Stimulated activated CD4-positive, alpha-beta T cell treated with anti-CD3 and anti-CD28 coated beads, Interleukin-4, amount 100 ng/mL, for 1 hour (primary cell): ENCODE measurements around the gene CLUH.

Experiments
- DNase-seq: peaks from one replicate; pipeline ENCODE4 v3.0.0-alpha.2; 2020

CLUH gene, protein sequence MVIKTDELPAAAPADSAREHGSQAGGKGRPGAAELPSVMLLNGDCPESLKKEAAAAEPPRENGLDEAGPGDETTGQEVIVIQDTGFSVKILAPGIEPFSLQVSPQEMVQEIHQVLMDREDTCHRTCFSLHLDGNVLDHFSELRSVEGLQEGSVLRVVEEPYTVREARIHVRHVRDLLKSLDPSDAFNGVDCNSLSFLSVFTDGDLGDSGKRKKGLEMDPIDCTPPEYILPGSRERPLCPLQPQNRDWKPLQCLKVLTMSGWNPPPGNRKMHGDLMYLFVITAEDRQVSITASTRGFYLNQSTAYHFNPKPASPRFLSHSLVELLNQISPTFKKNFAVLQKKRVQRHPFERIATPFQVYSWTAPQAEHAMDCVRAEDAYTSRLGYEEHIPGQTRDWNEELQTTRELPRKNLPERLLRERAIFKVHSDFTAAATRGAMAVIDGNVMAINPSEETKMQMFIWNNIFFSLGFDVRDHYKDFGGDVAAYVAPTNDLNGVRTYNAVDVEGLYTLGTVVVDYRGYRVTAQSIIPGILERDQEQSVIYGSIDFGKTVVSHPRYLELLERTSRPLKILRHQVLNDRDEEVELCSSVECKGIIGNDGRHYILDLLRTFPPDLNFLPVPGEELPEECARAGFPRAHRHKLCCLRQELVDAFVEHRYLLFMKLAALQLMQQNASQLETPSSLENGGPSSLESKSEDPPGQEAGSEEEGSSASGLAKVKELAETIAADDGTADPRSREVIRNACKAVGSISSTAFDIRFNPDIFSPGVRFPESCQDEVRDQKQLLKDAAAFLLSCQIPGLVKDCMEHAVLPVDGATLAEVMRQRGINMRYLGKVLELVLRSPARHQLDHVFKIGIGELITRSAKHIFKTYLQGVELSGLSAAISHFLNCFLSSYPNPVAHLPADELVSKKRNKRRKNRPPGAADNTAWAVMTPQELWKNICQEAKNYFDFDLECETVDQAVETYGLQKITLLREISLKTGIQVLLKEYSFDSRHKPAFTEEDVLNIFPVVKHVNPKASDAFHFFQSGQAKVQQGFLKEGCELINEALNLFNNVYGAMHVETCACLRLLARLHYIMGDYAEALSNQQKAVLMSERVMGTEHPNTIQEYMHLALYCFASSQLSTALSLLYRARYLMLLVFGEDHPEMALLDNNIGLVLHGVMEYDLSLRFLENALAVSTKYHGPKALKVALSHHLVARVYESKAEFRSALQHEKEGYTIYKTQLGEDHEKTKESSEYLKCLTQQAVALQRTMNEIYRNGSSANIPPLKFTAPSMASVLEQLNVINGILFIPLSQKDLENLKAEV (N-terminal part only)

DNA sequence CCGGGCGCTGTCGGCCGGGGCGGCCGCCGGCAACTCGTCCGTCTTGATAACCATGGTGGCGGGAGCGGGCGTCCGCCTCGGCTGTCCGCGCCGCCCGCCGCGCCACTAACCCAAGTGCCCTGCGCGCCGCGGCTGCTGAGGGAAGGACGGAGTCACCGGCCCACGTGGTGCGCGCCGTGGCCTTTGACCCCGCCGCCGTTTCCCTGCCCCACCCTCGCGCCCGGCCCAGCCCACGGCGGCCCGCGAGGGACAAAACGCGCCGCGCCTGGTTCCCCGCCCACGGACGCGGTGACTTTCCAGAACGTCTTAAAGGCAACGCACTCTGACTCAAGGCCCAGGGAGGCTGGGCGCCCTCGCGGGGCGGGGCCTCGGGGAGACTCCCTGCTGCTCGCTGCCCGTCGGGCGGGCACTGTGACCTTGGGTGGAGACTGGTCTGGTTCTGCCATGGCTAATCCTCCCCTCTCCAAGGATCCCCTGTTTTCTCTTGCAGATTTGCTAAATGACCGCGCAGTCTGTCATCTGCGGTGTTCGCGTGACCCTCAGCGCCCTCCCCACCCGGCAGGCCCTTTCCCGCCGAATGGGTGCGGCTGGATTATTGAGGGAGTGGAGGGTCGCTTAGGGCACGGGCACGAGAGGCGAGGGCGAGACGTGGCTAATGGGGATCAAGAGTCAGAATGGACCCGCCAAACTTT, at the start of gene CLUH:
TSS of gene CLUH (minus strand) at position 157 of the 692 bp plus-strand sequence. CDS start at position 54, 103 bp downstream.
- peak; percentile 99 for DNase-seq

DNA sequence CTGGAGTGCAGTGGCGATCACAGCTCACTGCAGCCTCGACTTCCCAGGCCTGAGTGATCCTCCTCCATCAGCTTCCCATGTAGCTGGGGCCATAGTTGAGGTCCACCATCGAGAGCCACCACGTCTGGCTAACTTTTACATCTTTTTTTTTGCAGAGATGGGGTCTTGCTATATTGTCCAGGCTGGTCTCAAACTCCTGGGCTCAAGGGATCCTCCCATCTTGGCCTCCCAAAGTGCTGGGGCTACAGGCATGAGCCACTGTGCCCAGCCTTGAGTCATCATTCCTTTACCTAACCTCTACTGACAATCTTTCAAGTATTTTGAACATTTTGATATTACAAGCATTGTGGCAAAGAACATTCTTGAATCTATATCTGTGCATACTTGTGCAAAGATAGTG, 47.3 kb upstream of the CLUH start:
- DNase-seq = no peak

DNA sequence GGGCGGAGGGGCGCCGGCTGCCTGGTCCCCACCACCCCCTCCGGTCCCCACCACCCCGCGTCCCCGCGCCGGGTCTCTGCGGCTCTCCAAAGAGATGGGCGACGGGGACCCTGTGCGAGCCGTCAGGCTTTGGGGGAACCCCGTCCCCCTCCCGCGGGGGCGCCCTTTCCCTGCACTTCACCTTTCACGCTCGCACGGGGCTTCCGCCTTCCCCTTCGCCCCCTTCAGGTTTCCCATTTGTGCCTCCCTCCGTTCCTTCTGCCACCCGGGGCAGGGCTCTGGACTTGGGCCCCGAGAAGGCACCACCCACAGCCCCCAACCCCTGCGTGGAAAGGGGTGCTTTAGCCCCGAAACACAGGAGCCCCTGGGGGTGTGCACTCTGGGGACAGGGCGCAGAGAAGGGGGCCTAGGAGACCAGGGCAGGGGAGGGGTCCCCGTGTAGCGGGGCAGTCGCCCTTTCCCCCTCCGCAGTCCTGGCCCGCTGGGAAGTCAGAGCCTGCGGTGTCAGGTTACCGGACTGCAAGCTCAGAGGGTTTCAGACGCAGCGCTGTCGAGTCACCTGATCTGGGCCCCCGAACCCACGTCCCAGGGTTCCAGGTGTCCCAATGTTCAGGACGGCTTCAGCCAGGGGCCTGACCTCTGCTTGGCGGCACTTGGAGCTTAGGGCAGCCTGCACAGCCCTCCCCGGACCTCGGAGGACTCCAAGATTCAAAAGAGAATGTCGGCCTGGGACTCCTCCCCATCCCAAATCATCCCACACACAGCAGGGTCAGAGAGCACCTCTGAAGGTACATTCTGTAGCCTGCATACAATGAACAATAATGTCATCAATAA, 44.5 kb upstream of the CLUH start:
- DNase-seq = no peak

DNA sequence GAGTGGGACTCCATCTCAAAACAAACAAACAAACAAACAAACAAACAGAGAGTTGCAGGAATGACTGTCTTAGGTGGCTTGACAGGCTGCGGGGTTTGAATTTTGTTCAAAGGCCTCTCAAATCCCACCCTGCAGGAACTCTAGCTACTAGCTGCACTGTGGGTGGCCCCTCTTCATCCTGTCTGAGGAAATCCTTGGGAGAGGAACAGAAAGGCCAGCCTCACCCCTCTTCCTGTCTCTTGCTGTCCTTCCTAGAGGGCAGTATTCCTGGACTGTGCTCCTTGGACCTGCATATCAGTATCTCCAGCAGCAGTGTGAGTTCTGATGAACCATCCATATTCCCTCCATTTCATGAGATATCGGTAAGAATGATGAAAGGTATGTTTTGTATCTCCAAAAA, 39.9 kb upstream of the CLUH start:
- DNase-seq = no peak

DNA sequence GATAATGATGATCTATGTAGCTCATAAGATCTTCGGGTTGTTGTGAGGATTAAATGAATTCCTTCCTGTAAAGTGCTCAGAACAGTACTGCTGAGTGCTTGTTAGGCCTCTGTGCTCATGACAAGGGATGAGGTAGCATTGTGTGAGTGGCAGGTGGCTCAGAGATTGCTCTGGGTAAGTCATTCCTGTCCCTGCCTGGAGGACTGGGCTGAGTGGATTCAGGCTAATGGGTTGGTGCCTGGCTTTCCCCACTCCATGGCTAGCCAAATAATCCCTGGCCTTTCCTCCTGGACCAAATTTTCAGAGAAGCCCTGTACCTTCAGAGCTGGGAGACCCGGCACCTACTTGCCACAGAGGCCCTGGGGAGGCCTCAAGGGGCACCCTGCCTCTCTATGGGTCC, 39.2 kb upstream of the CLUH start:
- DNase-seq = no peak

DNA sequence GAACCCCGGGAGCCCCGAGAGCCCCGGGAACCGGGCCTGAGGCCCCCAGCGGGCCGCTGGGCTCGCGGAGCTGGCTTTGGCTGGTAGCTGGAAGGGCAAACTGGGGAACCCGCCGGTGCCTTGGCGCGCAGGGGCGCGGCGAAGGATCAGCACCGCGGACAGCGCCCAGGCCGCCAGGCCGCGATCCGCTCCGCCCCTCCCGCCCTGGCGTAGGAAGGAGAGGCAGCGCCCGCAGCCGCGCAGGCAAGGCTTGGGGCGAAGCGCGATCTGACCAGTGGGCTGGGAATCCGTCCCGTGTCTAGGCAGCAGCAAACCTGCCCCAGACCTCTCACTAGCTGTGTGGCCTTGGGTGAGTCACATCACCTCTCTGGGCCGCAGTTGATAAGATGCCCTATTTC, 38.2 kb upstream of the CLUH start:
- peak; percentile 75 for DNase-seq

DNA sequence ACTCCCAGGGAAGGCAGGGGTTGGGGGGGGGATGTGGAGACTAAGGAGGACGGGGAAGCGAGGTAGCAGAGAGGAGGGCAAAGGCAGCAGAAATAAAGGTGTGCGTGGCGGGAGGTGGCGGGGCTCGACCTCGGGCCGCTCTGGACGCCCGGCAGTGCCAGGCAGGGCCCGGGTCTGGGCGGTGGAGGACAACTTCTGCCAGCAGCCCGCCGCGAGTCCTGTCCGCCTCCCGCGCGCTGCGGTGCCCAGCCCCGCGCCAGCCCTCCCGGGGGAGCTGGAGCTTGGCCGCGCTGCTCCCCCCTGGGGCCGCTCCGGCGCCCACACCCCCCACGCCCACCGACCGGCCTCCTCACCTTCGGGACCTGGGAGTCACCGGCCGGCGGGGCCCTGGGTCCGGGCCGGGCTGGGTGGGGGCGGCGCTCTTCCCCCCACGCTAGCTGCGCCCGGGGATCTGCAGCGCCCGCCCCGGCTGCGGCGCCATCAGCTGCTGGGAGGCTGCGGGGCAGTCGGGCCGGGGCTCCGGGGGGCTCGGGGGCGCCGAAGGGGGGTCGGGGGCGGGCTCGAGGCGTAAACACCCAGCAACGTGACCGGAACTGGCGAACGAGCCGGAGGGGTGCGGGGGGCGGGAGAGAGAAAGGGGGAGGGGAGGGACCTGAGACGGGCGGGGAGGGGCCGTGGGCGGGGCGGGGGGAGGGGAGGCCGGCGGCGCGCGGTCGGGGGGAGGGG, 37.7 kb upstream of the CLUH start, which contains the start of gene CCDC92B:
TSS of gene CCDC92B (minus strand) at position 595 of the 726 bp plus-strand sequence. CDS start 14,507 bp downstream, outside the sequence.
- DNase-seq = no peak

DNA sequence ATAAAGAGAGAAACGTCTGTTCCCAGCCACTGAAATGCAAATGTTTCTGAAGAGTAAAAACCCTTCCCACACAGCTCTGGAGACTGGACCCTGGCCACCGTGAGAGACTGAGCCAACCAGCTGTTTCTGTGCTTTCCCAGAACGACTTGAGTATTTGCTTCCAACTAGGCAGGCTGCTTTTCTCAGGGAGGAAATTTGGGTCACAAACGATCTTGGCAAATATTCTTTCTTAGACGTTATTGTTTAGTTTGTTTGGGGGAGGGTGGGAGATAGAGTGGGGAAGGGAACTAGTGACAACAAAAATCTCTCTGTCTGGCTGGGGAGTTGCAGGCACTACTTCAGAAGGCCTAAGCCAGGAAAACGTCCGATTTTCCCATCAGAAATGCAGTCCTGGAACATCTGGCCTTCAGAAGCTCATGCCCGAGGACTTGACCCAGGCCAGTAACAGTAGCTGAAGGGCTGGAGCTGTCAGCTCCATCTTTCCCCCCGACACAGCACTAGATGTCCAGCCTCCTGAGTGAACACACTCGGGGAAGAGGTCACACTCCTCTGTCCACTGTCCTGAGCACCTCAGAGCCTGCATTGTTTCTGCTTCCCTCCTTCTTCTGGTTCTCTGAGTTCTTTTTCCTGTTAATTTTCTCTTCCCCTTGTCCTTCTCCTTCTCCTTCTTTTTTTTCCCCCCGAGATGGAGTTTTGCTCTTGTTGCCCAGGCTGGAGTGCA, 33.9 kb upstream of the CLUH start:
- DNase-seq = no peak

DNA sequence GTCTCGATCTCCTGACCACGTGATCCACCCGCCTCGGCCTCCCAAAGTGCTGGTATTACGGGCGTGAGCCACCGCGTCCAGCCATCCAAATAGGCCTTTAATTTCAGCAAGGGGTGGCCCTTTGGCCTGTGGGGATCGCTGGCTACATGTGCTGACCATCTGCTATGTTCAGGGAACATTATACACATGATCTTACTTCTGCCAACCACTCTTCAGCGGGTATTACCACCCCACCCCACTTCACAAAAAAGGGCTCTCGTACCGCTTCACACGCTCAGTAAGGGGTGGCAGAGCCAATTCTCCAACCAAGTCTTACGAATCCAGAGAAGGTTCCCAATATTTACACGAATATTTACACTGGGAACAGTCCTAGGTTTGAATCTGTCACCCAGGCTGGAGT, 26.1 kb upstream of the CLUH start:
- DNase-seq = no peak

DNA sequence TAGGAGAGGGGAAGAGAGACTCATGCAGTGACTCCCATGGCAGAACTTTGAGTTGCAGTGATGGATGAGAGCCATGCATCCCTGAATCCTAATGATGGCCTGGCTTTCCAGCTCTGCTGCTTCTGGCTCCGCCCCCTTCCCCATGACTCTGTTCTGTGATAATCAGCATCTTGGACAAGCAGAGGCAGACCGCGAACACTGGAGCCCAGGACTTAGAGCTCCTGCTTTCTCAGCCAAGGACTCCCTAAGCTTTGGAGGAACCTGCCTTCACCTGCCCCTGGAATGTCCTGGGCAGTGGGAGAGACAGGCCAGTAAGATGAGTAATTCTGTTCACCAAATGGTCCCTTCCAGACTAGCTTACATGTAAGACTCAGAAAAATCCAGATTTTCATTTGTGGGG, 25.4 kb upstream of the CLUH start:
- DNase-seq = no peak

DNA sequence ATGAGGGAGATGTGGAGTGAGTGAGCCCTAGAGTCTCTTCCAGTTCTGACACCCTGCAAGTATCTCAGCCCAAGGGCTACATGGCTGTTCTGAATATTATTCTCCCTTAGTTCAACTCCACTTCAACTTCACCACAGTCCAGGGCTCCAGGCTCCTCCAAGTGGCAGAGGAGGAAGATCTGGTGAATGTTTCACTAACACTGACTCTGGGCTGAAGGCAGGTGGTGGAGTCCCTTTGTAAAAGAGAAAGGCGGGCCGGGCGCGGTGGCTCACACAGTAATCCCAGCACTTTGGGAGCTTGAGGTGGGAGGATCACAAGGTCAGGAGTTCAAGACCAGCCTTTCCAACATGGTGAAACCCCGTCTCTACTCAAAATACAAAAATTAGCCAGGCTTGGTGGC, 24.3 kb upstream of the CLUH start:
- DNase-seq = no peak

DNA sequence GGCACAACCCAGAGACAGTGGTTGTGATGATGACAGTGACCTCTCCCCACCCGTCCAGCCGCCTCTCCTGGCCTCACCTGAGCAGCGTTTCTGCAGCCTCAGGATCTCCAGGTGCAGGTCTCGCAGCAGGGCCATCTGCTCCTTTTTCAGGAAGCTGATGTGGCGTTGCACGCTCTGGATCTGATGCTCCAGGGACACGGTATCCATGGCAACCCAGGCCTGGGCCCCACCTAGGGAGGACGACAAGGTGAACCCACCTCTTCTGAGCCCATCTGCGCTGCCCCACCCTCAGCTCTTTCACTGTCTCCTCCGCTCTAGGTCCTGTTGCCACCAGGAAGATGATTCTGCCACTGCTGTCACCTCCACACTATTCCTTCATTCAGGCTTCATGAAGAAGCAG, 23.4 kb upstream of the CLUH start:
- DNase-seq = no peak

DNA sequence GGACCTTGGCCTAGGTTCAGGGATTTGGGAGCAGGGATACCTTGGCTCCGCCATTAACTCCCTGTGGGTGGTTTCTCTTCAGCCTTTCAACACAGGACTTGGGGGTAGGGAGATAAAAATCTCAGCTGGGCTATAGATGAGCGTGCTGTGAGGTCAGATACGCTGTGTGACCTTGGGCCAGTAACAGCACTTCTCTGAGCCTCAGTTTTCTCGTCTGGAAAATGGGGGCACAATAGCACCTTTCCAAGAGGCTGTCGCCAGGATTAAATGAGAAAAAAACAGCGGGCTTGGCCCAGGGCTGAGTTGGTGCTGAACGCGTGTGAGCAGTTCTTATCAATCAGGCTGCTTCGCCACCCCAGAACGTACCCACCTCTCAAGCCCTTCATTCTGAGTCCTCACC, 20.2 kb upstream of the CLUH start:
- DNase-seq = no peak

DNA sequence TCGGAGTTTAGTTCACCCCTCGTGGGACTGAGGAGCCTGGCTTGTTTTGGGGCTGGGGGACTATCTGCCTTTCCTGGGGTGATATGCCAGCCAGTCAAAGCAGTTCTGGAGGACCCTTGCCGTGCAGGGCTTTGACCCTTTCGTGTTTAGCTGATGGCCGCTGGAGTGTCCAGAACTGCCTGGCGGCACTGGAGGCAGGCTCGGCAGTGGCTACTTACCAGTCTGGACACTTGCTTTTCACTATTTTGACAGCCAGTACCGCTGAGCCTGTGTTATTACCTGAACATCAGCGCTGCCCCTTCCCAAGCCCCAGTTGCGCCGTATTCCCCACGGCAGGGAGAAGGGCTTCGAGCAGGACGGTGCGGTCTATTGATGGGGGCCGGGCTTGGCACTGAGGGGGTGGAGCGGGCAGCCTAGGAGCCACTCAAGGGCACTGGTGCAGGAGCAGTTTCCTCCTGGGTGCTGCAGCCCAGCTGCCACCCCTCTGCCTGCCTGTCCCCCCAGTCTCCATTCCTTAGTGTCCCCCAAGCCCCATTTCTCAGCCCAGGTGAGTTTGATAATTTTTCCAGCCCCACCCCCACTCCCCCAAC, 19.3 kb upstream of the CLUH start:
- no peak for DNase-seq

DNA sequence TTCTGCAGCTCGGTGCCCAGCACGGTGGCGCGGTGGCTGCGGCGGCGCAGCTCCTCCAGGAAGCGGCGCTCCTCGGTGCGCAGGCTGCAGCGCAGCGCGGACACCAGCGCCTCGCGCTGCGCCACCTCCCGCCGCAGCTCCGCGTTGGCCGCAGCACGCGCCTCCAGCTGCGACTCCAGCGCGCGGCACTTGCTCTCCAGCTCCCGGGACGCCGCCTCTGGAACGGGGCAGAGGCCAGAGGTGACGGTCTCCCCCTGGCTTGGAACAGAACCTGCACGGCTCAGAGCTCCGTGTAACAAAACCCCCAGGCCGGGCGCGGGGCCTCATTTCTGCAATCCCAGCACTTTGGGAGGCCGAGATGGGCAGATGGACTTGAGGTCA, 13.2 kb upstream of the CLUH start:
- peak; percentile 56 for DNase-seq

DNA sequence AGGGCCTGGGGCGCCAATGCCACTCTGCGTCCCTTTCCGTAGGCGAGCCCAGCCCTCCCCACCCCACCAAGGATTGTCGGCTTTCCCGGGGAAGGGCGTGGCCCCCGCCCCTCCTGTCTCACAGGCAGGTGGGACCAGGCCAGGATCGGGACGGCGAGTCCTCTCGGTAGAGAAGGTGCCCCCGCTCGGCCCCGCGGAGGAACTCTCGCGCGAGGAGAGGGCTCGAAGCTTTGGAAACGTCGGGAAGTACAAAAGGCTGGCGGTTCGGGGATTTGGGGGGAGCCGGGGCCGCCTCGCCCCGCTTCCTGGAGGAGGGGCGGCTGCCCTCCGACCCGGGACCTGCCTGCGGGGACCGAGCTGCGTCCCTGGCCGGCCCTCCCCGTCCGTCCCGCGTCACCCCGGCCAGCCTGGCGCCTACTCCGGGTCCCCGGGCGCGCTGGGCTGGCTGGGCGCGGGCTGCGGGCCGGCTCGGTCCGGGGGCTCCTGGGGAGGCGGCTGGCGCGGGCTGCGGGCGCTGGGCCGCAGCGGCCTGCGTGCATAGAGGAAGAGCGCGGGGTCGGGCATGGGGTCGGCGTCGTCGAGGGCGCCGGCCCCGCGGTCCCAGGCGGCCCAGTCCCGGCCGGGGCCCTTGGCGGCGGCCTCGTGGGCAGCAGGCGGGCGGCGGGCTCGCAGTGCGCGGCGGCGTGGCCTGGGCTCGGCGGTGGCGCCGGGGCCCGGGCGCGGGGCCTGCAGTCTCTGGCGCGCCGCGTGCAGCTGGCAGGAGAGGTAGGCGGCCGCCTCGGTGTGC, 12.6 kb upstream of the CLUH start:
- no peak for DNase-seq

DNA sequence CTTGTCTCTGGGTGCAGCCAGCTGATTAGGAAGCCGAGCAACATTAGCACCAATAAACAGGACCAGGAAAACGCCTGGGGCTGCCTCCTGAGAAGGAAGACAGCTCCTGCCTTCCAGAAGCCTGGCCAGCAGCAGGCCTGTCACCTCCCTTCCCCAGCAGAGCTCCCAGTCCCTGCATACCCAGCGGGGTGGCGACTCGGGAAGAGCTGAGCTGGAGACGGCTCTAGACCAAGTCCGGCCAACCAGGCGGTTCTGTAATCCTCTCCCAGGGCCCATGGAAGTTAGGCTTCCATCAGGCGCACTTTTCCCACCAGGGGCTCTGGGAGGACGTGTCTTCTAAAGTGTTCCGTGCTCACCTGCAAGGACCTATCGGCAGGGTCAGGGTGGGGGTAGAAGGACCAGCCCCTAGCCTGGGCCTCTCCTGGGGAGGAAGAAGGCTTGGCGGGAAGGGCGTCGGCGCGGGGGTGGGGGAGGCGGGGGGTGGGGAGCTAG, 12.0 kb upstream of the CLUH start:
- DNase-seq = no peak

DNA sequence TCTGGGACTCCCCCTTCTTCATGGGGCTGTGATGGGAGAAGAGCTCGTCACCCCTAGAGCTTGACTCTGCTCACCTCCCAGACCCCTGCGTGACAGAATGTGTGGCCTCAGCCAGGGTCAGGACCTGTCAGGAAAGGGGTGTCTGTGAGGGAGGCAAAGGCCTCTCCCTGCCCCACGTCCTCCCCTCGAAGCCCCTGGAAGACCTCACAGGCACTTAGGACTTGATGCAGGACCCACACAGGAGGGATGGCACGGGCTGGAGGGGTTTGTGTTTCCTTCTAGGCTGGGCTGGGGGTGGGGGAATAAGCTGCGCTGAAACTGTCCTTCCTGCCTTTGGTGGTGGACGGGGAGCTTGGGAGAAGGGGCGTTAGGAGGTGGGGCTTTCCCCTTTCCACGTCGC, 11.0 kb upstream of the CLUH start:
- no peak for DNase-seq

DNA sequence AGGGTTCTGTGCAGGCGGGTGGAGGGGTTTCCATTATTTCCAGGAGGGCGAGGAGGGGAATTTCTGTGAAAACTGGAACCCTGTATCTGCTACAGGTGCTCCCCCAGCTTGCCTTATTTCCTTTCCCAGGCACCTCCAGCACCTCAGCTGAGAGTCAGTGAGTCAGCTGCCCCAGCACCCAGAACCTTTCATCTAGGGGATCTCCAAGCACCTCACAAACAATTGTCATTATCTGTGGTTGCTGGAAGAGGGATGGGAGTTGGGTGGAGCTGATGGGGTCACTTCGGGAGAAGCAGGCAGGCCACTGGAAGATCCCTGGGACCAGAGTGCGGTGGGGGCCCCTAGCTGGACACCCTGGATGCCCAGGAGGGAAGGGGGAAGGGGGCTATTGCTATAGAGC, 10.0 kb upstream of the CLUH start:
- no peak for DNase-seq
